GM21390 (cell line): Measurements from ENCODE around the gene ST7.

ENCODE experiments used
- ATAC-seq: cut with Tn5 transposase; IDR thresholded peaks from one replicate; pipeline ENCODE4 v1.9.1; 2021; ENCODE audit not compliant: unreplicated experiment

Gene ST7

DNA sequence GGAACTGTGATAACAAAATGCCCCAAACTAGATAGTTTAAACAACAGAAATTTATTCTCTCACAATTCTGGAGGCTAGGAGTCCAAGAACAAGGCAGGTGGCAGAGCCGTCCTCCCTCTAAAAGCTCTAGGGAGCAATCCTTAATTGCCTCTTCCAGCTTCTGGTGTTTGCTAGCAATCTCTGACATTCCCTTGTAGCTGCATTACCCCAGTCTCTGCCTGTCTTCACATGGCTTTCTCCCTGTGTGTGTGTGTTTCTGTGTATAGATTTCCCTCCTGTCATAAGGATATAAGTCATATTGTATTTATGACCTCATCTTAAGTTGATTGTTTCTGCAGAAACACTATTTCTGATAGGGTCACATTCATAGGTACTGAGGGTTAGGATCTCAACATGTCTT is 192.0 kb downstream of the ST7 start:
- no peak for ATAC-seq

DNA sequence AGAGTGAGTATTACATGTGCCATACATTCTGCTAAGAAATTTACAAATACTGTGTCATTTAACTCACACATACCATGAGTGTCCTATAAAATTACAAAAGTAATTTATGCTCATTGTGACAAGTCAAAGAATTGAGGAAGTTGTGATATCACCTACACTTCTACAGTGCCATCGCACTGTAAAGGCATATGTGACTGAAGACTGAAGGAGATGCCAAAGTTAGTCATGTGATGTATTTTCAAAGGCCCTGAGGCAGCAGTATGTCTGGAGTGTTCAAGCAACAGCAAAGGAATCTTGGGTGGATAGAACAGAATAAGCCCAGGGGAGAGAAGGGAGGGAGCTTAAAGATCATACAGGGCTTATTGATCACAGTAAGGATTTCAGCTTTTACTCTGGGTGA is 192.8 kb downstream of the ST7 start:
- no peak for ATAC-seq

DNA sequence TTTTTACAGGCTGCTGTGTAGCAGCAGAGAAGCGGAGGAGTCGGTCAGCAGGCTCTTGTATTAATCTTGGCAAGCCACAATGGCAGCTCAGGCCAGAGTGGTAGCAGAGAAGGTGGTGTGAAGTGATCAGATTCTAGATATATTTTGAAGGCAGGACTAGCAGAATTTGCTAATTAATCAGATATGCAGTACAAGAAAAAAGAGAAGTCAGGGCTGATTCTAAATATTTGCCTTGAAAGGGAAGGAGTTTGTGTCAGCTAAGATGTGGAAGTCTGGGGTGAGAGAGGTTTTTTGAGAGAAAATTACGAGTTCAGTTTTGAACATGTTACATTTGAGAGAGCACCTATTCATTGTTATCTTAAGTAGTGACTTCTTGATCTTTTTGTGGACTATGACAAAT is 193.2 kb downstream of the ST7 start:
- ATAC-seq = no peak

DNA sequence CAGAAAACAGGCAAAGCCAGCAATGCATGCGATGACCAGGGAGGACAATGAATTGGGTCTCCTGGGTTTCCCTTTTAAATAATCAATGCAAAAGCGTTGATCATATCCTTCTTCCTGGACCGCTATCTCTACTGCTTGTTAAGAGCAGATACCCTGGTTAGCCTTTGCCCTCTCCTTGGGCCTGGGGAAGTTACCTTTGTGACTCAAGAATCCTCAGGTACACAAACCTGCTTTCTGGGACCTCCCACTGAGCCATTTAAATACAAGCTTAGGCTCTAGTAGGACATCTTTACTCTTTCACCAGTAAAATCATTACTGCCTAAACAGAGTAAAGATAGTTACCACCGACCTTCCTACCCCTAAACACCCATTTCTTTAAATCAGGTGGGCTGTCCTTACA is 195.7 kb downstream of the ST7 start:
- ATAC-seq = no peak

DNA sequence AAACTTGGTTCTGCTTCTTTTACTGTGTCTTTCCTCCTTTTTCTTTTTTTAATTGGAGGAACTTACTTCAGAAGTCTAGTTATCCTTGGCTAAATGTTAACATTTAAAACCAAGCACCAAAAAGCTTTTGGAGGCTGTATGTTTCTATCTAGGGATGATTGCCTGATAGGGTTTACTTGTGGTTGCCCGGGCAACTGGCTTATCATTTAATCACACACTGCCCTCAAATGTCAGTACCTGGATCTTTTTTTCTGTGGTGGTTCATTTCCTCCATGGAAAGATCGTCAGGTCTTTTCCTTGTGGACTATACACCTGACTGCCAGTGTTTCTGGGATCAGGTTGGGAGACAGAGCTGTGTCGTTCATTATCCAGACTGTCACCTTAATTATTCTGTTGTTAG is 196.4 kb downstream of the ST7 start:
- no peak for ATAC-seq

DNA sequence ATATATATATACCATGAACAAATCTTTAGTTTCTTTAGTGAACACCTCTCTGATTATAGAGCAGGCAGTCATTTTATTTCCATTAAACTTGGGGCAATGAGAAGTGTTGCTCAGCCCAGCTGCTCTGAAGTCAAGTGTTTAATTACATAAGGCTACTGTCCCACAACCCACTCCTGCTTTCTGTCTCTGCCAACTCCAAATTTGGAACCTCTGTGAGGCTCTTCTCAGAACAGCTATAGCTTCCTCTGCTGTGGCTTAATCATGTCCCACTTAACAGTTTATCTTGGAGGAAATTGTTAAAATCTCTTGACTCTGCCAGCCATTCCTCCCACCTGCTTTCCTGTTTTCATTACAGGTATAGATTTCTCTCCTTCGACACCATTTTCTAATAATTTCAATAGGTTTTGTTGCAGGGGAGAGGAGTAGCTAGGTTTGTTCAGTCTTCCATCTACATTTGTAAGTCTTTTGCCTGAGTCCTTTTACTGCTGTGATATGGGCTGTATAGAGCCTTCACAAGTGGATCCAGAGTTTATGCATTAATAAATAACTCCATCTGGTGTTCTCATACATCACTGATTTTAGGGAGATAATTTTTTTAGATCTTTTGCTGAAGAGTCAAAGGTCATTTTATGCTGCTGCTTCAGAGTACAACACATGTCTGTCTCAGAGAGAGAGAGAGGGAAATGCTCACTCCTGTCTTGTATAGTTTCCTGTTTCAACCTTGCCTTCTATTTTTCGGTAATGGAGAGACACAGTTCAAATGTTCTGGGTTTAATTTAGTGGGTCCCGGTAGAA is 199.1 kb downstream of the ST7 start:
- no peak for ATAC-seq

DNA sequence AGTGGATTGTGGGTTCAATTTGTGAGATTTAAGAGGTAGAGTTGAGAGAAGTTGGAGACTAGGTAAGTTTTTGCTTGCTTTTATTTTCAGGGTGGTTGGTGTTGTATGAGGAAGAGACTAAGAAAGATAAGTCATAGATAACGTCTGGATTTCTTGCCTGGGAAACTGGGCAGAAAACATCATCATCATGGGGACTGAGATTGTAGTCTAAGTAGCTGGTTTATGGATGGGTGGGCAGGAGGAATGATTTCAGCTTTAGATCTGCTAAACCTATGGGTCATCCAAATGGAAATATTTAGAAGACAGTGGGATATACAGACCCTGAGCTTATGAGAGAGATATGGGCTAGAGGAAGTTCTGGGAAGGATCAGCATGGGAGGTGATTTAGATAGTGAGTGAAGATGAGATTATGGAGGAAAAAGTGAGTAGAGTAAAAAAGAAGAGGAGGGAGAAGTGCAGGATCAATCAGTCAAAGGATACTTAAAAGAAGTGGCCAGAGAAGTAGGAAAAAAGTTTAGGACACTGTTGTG is 199.8 kb downstream of the ST7 start:
- ATAC-seq = no peak

DNA sequence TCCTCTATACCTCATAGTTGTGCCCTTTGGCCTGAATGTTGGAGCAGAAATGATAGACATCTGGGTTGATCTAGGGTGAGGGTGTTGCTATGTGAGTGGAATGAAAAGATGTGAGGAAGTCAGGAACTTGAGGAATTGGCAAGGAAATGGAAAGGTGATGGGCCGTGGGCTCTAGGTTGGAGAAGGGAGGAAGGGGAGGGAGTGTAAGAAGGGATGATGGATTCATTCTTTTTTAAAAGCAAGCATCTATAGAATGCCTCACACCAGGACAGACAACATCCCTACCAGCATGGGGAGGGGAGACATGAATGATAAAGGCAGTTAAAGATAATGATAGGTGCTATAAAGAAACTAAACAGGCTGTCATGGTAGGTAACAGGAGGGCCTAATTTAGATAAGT is 201.4 kb downstream of the ST7 start:
- no peak for ATAC-seq

DNA sequence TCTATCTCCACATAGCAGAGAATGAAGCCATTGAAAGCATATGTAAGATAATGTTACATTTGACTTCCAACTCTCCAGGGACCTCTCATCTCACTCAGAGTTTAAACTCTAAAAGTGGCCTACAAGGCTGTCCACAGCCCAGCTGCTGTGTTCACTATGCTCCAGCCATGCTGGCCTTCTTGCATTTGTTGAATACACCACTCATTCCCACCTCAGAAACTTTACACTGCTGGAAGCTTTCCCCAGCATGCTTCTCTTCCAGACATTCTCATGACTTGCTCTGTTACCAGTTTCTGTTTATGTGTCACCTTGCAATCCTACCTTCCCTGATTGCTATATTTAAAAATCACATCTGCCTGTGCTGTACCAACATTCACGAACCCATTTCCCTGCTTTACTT is 202.4 kb downstream of the ST7 start:
- no peak for ATAC-seq

DNA sequence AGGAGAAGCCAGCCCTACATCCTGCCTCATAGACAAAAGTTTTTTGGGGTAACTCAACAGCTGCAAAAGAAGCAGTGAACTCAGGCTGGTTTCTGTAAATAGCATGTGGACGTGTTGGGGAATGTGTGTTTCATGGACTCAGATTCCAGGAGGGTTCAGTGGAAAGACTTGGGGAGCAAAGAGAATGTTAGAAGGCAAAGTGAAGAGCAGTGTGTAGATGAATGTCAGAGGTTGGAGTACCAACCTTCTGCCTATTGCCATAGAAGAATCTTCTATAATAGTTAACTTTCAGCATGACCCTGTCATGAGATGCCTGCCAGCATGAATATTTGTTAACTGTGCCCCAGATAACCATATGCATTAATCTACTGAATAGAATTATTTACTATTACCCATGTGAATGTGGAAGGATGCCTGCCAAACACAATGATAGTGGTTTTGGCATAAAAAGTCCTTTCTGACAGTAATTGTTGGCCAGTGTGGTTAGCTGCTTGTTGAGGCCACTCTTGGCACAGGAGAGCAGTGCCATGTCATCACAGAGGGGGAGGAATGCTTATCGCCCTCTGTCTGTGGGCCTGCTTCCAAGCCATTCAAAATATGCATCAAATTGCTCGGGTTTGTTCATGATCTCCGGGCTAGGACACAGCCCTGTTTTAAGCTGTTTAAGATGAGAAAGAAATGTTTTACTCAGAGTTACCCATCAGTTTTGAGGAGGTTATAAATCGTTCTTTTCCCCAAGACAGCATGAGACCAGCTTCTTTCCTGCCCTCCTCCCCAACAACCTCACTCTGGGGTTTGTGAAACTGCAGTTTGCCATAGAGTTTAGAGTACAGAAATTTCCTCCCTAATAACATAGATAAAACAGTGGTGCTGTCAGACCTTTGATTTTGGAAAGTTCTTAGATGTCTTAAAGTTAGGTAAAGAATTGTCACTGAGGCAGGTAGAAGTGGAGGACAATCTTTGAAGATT is 204.2 kb downstream of the ST7 start:
- ATAC-seq = no peak

DNA sequence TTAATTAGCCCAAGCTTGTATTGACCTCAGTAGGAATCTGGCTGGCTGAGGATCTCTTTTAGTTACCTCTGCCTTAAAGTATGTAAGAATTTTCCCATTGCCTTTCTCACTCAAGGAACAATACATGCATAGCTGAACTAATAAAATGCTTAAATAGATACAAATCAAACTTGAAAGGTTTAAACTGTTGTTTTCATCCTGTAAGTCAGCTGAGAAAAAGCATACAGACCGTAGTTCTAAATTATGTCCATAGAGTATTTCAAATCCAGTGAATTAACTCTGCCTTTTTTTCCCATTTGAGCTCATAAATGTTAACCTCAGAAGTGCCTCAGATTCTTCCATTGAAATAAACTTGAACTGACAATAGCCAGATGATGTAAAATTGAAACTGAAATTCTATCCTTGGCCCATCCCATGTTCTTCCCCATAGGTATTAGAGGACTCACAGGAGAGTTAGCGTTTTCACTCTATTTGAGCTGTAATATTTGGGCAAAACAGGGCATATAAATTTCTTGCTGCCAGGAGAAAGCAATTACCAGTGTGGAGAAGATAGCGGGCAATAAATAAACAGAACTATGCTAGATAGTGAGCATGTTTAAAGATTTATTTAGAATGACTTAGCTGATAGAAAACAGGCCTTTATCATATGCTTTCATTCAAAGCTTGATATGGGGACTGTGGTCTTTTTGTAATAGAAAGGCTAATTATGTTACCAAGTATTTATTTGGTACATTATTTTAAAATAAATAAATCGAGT is 205.8 kb downstream of the ST7 start:
- no peak for ATAC-seq

DNA sequence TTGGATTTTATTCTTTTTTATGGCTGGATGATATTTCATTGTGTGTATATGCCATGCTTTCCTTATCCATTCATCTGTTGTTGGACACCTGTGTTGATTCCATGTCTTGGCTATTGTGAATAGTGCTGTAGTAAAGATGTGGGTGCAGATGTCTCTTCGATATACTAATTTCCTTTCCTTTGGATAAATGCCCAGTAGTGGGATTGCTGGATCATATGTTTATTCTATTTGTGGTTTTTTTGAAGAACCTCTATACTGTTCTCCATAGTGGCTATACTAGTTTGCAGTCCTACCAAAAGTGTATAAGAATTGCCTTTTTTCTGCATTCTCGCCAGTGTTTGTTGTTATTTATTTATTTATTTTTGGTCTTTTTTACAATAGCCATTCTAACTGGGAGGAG is 209.8 kb downstream of the ST7 start:
- ATAC-seq = no peak

DNA sequence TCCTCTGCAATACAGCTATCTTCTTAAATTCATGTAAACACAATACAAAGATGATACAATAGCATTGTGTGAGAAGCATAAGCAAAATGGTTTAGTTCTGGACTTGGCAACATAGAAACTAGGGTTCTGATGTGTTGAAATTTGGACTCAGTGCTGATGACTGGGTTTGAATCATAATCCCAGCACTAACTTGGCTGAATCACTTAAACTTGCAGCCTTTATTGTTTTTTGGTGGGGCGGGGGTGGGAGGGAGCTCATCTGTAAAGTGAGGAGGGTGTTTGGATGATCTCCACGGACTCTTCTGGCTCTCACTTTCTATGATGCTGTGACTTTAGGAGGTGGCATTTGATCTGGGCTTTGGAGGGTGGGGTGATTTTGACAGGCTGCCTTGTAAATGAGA is 211.3 kb downstream of the ST7 start:
- ATAC-seq = no peak

DNA sequence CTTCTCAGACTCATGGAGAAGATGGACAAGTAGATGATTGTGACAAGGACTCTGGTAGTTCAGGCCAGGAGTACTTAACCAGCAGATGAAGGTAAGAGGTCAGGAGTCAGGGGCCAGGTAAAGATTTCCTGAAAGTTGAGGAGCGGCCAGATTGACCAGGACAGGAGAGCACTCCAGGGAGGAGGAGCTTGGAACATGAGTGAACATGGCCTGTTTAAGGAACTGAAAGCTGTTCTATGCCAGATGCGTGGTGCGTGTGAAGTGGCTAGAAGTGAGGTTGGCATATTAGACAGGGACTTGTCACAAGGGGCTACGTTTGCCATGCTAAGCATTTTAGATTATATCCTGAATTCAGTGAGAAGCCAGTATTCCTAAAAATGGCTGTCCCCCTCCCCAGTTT is 212.4 kb downstream of the ST7 start:
- ATAC-seq = no peak

DNA sequence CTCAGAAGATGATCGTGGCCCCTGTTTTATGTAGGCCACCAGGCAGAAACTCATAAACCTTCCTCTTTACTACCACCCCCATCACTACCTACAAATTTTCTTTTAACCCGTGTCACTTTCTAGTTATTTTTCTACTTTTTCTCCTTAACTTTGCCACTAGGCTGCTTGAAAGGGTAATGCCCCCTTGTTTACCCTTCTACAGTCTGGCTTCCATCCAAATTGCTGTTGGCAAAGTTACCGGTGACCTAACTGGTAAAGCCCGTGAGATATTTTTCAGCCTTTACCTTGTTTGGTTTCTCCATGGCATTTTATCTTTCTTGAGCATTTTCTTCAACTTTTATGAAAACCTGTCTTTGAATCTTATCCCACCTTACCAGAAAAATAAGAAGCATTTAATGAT is 216.6 kb downstream of the ST7 start:
- no peak for ATAC-seq

DNA sequence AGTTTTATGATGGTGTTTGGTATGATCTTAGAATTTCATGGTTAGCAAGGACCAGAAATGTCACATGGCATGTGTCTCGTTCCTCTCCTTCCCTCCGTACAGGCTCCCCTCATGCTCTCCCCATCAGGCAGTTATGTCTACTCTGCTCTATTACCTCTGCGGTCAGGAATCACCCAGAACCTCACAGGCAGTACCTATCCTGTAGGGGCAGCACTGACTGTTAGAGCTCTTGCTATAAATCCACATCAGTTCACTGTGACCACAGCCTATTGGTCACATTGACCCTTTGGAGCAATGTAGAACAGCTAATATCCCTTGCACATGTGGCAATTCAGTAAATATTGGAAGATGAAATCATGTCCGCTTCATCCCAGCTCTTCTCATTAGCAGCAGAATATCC is 217.8 kb downstream of the ST7 start:
- ATAC-seq = no peak

DNA sequence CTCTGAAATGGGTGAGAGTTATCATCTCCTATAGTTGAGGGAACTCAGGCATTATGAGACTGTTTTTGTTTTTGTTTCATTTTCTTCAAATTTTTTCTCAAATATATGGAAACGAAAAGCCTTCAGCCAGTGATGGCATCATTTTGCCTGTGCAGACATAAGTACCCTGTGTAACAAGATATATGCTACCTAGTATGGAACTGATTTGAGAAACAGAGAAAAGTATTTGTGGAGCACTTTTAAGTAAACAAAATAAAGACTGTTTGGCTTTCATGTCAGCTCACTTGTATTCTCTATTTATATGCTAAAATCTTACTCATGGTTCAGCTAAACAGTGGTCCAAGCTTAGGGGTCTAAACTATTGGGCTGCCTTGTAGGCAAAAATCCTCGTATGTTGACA is 219.0 kb downstream of the ST7 start:
- no peak for ATAC-seq

DNA sequence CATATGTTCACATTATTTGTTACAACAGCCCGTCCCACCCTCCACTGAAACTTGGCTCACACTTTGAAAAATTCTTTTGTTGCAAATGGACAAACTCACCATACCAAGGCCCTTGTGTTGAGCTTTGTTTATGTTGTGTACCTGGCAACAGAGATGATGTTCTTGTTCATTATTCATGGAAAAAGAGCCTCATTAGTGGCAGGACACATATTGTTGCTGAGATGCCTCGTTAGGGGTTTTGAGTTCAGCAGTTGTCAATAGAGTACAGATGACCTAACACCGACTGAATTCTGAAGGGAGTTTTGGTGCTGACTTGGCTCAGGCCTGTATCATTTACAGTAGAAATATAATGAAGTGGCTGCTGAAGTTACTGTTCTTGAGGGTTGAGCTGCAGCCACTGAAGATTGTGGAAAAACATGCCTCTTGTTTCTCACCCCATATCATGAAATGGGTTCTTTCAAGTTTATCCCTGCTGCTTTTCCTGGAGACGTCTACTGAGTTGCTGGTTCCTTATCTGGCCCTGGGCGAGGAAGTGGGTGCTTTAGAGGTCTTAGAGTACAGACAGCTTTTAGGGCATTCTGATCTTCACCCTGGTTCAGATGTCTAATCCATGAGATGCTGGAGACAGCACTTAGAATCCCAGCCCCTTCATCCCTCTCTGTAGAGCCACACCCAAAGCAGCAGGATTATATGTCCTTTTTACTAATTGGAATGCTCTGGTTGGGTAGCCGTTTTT is 219.9 kb downstream of the ST7 start:
- no peak for ATAC-seq

DNA sequence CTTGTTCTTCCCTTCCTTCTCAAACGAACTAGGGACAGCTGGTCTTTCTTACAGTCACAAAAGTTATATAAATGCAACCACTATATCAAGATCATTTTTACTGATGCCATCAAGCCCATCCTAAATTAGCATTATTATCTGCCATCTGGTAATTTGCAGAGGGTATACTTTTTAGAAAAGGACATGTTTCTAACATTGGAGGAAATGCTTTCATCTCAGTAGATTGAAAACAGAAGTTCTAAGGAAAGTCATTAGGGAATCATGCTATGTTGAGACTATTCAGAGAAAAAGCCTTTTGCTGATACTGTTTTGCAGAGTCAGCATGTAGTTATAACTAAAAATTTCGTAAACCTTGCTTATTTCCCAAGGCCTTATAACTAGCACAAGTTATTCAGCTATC is 222.9 kb downstream of the ST7 start:
- no peak for ATAC-seq

DNA sequence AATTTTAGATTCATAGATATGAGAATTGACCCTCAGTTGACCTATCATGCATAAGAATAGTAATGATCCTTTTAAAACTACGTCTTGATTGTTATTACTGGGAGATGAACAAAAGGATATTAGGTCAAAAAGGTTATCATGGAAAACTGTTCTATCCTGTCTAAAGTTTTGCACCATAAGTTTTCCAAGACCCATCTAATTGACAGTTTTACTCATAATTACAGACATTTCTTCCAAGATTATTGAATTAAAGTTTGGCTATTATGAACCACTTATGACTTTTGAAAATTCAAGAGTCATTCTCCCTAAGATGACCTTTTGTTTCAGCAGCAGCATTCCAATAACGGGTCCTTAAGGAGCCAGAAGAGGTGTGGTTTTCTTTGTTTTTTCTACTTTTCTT is 225.3 kb downstream of the ST7 start:
- ATAC-seq = no peak

DNA sequence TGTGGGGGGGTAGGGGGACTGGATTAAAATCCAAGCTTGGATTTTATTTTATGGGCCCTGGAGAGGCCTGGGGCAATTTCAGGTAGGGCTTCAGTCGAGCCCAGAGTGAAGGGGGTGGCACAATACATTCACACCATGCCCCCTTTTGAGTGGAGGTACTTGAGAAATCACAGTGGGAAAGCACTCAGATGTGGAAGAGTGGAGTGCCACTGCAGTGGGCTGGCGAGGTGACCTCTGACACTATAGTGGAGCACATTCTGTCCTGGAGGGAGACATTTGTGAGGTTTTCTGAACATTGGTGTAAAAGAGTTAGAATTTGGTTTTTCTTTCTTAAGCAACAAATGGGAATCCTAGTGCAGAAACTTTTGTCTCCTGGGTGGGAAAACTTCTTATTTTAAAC is 226.4 kb downstream of the ST7 start:
- ATAC-seq = no peak
